Stimulated activated CD4-positive, alpha-beta T cell treated with anti-CD3 and anti-CD28 coated beads, Interleukin-4, amount 100 ng/mL, for 24 hours (primary cell): Measurements from ENCODE around the gene UBE2R2.
"Not testable (repeated sequence)": the region's sequence is repeated elsewhere in the genome, so short reads cannot be mapped to it uniquely, and the experiment has no call there.

Experiments used
- DNase-seq: peaks from one replicate; pipeline ENCODE4 v3.0.0-alpha.2; 2020

Gene UBE2R2

GRCh38 chr9:33799928-33800704 lies 16.8 kb upstream of the UBE2R2 start:
- no peak for DNase-seq

- no peak for DNase-seq
These were observed 16.1 kb upstream of the UBE2R2 start for GRCh38 chr9:33800886-33801285.

- not testable (repeated sequence) for DNase-seq
These were observed 14.9 kb upstream of the UBE2R2 start for GRCh38 chr9:33801943-33802500.

- not testable (repeated sequence) for DNase-seq
These were observed 12.8 kb upstream of the UBE2R2 start for GRCh38 chr9:33804196-33804595.

GRCh38 chr9:33807156-33807555 lies 9.8 kb upstream of the UBE2R2 start:
- not testable (repeated sequence) for DNase-seq

- DNase-seq: not testable (repeated sequence)
These were observed 8.0 kb upstream of the UBE2R2 start for GRCh38 chr9:33808979-33809322.

- no peak for DNase-seq
These were observed 7.5 kb upstream of the UBE2R2 start for GRCh38 chr9:33809506-33809905.

- DNase-seq: peak; percentile 23
These were observed 3.0 kb upstream of the UBE2R2 start for GRCh38 chr9:33813712-33814641.

- DNase-seq: no peak
These were observed 1.2 kb upstream of the UBE2R2 start for GRCh38 chr9:33815781-33816180.

GRCh38 chr9:33817327-33818166 lies 587 bp downstream of the UBE2R2 start:
- DNase-seq: peak; percentile 48

- peak; percentile 12 for DNase-seq
These were observed 1.3 kb downstream of the UBE2R2 start for GRCh38 chr9:33818167-33818846.

- DNase-seq: no peak
These were observed 2.0 kb downstream of the UBE2R2 start for GRCh38 chr9:33818847-33819500.

- no peak for DNase-seq
These were observed 3.3 kb downstream of the UBE2R2 start for GRCh38 chr9:33820231-33820745.

GRCh38 chr9:33823801-33824200 lies 6.8 kb downstream of the UBE2R2 start:
- DNase-seq: no peak

GRCh38 chr9:33827285-33827684 lies 10.3 kb downstream of the UBE2R2 start:
- not testable (repeated sequence) for DNase-seq

- DNase-seq: not testable (repeated sequence)
These were observed 12.8 kb downstream of the UBE2R2 start for GRCh38 chr9:33829641-33830230.

- no peak for DNase-seq
These were observed 18.8 kb downstream of the UBE2R2 start for GRCh38 chr9:33835625-33836260.

- DNase-seq: peak; percentile 32
These were observed 19.3 kb downstream of the UBE2R2 start for GRCh38 chr9:33836261-33836660.

GRCh38 chr9:33837138-33837537 lies 20.2 kb downstream of the UBE2R2 start:
- no peak for DNase-seq

GRCh38 chr9:33840381-33840780 lies 23.4 kb downstream of the UBE2R2 start:
- no peak for DNase-seq
